Ascending aorta (tissue), 2 donors: ENCODE measurements around the gene METTL1. TPM values are rescaled to one million over a fixed set of nuclear protein-coding genes. Genes with fewer than 3 reads are reported as not detected.

ENCODE experiments used
- DNase-seq, 2 donors: peaks; one replicate each; pipeline ENCODE4 v3.0.0-alpha.2; 2019; ENCODE audit warnings: low spot score in 2 of 2
- H3K27ac ChIP-seq, 2 donors: fragments of 200-600 bp; sonication (generic); one replicate each; pipeline ENCODE4 v1.5.1; 2016 to 2017; ENCODE audit warnings: mild to moderate bottlenecking in 1 of 2
- H3K27me3 ChIP-seq: fragments of 200-600 bp; sonication (generic); one replicate; pipeline ENCODE4 v1.5.1; 2017
- H3K36me3 ChIP-seq, 2 donors: fragments of 200-600 bp; sonication (generic); one replicate each; pipeline ENCODE4 v1.5.1; 2016
- H3K4me1 ChIP-seq, 2 donors: fragments of 200-600 bp; sonication (generic); one replicate each; pipeline ENCODE4 v1.5.1; 2016 to 2017; ENCODE audit warnings: mild to moderate bottlenecking in 1 of 2
- H3K4me3 ChIP-seq, 2 donors: fragments of 200-600 bp; sonication (generic); one replicate each; pipeline ENCODE4 v1.5.1; 2016 to 2017; ENCODE audit warnings: mild to moderate bottlenecking in 1 of 2
- H3K9me3 ChIP-seq, 2 donors: fragments of 200-600 bp; sonication (generic); one replicate each; pipeline ENCODE4 v1.5.1; 2016
- intact Hi-C: fragments of 100-400 bp; cut with DNase I; formaldehyde crosslinking; loops from one replicate; pipeline ENCODE4 v1.15.1; 2023
- total RNA-seq: library from RNA; depleted of rRNA; stranded (reverse); fragments of >200 nt; gene quantifications from one replicate; pipeline ENCODE4 v1.1.0, GENCODE V29; 2016
- TF ChIP-seq, protein P1 (sequence below), 3 experiments: fragments of 200-600 bp in 2 of 3; fragments of 450-650 bp in 1 of 3; sonication (generic) in 2 of 3; IDR thresholded peaks; one replicate each; pipeline ENCODE4 v1.5.1; 2016 to 2019; ENCODE audit warnings: antibody characterized with exemption in 3 of 3, mild to moderate bottlenecking in 1 of 3, moderate library complexity in 1 of 3

The METTL1 gene
- total RNA-seq, 1 donor from 2014 or later, result 29.8 TPM

DNA sequence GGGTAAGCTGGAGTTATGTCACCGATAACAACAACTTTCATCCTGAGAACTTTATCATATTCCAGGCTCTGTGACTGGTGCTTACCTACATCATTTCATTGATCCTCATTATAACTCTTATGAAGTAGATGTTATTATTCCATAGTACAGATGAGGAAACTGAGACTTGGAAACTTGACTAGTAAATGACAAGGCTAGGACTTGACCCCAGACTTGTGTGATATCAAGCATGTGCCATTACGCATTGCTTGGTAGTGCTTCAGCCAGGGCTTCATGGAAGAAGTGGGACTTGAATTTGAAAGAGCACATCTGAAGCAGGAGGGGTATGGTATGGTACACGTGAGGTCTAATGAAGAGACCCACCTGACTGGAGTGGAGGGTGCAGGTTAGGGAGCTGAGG lies 34.8 kb upstream of the METTL1 start:
- Histone ChIP-seq H3K4me1 (peaks cover 3 to 4% of the 10 kb centered on the region in 2 donors), H3K36me3 (peaks cover 59 to 75% of the 10 kb centered on the region in 2 donors), H3K27ac (no peak overlapping the region), H3K9me3 (no peaks in the 10 kb centered on the region), H3K27me3 (no peaks in the 10 kb centered on the region), H3K4me3 (no peak overlapping the region)
- TF ChIP-seq, protein P1, sequence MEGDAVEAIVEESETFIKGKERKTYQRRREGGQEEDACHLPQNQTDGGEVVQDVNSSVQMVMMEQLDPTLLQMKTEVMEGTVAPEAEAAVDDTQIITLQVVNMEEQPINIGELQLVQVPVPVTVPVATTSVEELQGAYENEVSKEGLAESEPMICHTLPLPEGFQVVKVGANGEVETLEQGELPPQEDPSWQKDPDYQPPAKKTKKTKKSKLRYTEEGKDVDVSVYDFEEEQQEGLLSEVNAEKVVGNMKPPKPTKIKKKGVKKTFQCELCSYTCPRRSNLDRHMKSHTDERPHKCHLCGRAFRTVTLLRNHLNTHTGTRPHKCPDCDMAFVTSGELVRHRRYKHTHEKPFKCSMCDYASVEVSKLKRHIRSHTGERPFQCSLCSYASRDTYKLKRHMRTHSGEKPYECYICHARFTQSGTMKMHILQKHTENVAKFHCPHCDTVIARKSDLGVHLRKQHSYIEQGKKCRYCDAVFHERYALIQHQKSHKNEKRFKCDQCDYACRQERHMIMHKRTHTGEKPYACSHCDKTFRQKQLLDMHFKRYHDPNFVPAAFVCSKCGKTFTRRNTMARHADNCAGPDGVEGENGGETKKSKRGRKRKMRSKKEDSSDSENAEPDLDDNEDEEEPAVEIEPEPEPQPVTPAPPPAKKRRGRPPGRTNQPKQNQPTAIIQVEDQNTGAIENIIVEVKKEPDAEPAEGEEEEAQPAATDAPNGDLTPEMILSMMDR (IDR thresholded peaks at IDR 0.05), result no peak
- DNase-seq, result no peak
- intact Hi-C loops, result no loop called here

DNA sequence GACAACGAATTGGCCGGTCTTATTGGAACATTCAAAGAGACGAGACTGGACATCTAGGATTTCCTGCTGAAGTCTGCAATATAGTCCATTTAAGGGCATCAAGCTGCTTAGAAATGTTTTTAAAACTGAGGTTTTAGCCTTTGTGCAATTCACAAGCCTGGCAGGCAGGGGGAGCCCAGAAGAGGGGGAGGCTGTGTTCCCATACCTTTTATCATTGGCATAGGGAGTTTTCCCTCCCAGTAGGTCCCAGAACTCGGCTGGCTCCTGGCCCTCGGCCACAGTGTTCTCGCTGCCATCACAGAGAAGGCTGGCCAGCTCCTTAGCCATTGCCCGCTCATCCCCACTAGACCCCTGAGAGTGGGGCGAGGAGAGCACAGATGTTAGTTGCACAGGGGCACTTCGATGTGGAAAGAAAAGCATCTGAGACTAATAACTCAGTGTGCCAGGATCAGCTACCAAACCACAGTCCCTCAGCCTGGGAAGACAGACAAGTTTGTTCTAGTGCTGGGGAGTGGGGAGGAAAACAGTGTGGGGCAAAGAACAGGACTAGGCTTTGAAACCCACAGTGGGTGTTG lies 31.5 kb upstream of the METTL1 start:
- TF ChIP-seq, protein P1 (IDR thresholded peaks at IDR 0.05), result peak; percentile 76 to 79 (median 78)
- no peak overlapping the region for H3K4me3 ChIP-seq
- intact Hi-C loops, result loop anchor here (1.0 to 5.0 kb wide), 2 partner anchors 39 to 102 kb away; no protein-coding TSS in a partner anchor
- peaks cover 65 to 81% of the 10 kb centered on the region in 2 donors for H3K36me3 ChIP-seq
- H3K9me3 ChIP-seq, result no peaks in the 10 kb centered on the region
- H3K27ac ChIP-seq, result peak overlapping the region; percentile 25 to 40
- H3K4me1 ChIP-seq, result peaks cover 3 to 4% of the 10 kb centered on the region in 2 donors
- no peaks in the 10 kb centered on the region for H3K27me3 ChIP-seq
- DNase-seq, result no peak

DNA sequence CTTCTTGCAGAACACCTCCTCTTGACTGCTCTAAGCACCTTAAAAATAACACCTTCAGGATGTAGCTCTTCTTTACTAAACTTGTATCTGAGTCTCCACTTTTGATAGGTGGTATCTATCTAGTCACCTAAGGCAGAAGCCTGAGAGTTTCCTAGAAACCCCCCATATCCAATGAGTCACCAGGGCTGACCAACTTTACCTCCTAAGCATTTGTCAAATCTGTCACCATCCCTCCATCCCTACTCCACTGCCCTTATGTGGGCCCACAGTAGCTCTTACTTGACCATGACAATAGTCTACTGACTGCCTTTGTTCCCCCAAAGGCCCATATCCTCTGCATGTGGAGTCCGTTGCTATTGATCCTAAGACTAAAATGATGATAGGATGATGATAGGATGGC lies 30.7 kb upstream of the METTL1 start:
- TF ChIP-seq, protein P1 (IDR thresholded peaks at IDR 0.05), result no peak
- intact Hi-C loops, result loop anchor here (1.0 to 5.0 kb wide), 2 partner anchors 40 to 103 kb away; no protein-coding TSS in a partner anchor
- Histone ChIP-seq H3K9me3 (no peaks in the 10 kb centered on the region), H3K27me3 (no peaks in the 10 kb centered on the region), H3K4me3 (no peak overlapping the region), H3K4me1 (peaks cover 3 to 4% of the 10 kb centered on the region in 2 donors), H3K36me3 (peaks cover 67 to 75% of the 10 kb centered on the region in 2 donors), H3K27ac (no peak overlapping the region)
- DNase-seq, result no peak

DNA sequence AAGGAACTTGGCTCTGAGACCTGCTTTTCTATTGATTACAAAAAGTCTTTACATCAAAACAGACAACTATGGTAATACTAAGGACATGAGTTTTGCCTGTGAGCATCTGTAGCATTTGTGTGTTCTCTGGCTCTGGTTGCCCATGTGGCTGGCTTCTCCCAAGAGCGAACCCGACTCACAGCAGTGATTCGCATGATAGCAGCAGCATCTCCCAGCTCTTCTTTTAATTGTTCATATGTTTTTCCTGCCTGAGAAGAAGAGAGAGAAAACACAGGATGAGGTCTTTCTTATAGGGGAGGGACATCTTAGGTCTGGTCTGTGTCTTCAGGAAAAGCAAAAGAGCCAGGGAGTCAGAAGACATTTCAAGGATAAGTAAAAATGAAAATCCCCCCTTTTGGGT lies 29.1 kb upstream of the METTL1 start:
- Histone ChIP-seq H3K27ac (no peak overlapping the region), H3K36me3 (peaks cover 68 to 75% of the 10 kb centered on the region in 2 donors), H3K9me3 (no peaks in the 10 kb centered on the region), H3K27me3 (no peaks in the 10 kb centered on the region), H3K4me1 (peaks cover 3 to 4% of the 10 kb centered on the region in 2 donors), H3K4me3 (no peak overlapping the region)
- intact Hi-C loops, result loop anchor here (5.0 kb wide), 1 partner anchor 41 kb away; no protein-coding TSS in a partner anchor
- DNase-seq, result no peak
- TF ChIP-seq, protein P1 (IDR thresholded peaks at IDR 0.05), result no peak

DNA sequence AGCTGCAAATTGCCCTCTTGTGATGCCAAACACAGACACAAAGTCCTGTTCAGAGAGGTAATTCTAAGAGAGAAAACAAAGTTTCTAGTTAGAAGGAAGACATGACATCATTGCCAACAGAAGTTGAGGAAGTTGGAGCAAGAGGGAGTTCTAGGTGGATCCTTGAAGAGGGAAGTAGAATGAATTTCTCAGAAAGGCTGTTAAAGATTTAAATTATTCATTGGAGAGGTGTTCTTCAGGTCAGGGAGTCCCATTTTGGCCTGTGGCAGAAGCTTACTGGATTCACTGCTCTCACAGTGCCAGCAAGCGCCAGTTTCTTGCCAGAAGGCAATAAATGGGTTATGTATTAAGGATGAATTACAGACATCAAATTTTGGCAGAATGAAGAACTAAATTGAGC lies 26.0 kb upstream of the METTL1 start:
- TF ChIP-seq, protein P1 (IDR thresholded peaks at IDR 0.05), result no peak
- DNase-seq, result no peak
- intact Hi-C loops, result no loop called here
- Histone ChIP-seq H3K27me3 (no peaks in the 10 kb centered on the region), H3K9me3 (no peaks in the 10 kb centered on the region), H3K4me1 (no peaks in the 10 kb centered on the region), H3K36me3 (peaks cover 72 to 78% of the 10 kb centered on the region in 2 donors), H3K4me3 (no peak overlapping the region), H3K27ac (no peak overlapping the region)
